ENCODE results near the gene COL21A1.

Gene COL21A1

GRCh38 chr6:56193846-56194245, 53.5 kb downstream of the COL21A1 start:
- Histone ChIP-seq H3K9ac (ENCODE audit: low read depth, low read length, poor library complexity) (no peak overlapping the region), H2BK5ac (ENCODE audit: low read length) (no peak overlapping the region), H4K8ac (ENCODE audit: low read depth, low read length) (no peak overlapping the region), H2AK5ac (ENCODE audit: low read depth, low read length) (no peak overlapping the region), H2BK120ac (ENCODE audit: low read depth, low read length) (no peak overlapping the region), H3K27me3 (ENCODE audit: control insufficient read depth in 3 of 3, insufficient read depth in 3 of 3, low read depth in 1 of 3, low read length in 3 of 3) (no peaks in the 10 kb centered on the region), H3K4me1 (ENCODE audit: control insufficient read depth in 2 of 2, insufficient read depth in 1 of 2, low read depth in 1 of 2, low read length in 2 of 2) (no peaks in the 10 kb centered on the region), H3K23ac (ENCODE audit: low read depth, low read length, poor library complexity) (no peak overlapping the region), H3K36me3 (replicated peaks in 1 of 2; ENCODE audit: control insufficient read depth in 2 of 2, insufficient read depth in 2 of 2, low read length in 2 of 2) (no peaks in the 10 kb centered on the region), H2AFZ (ENCODE audit: low read length) (no peak overlapping the region), H3K4me2 (ENCODE audit: insufficient read depth, low read length, poor library complexity, severe bottlenecking) (no peak overlapping the region), H3K18ac (ENCODE audit: low read length) (no peak overlapping the region), H3K9me3 (replicated peaks in 1 of 2; ENCODE audit: control insufficient read depth in 2 of 2, insufficient read depth in 1 of 2, low read depth in 1 of 2, low read length in 2 of 2) (no peaks in the 10 kb centered on the region), H3K14ac (ENCODE audit: low read length) (no peak overlapping the region), H3K27ac (replicated peaks; ENCODE audit: low read length) (no peak overlapping the region), H2BK15ac (ENCODE audit: low read length) (no peak overlapping the region), H2BK12ac (ENCODE audit: low read length) (no peak overlapping the region), H3K79me1 (ENCODE audit: low read depth, low read length) (no peaks in the 10 kb centered on the region), H3K4ac (ENCODE audit: low read length) (no peak overlapping the region), H3K4me3 (ENCODE audit: low read length in 2 of 2) (no peak overlapping the region), H4K91ac (ENCODE audit: low read depth, low read length, poor library complexity) (no peak overlapping the region)
- DNase-seq (ENCODE audit: low spot score): no peak
- WGBS, 2 donors (ENCODE audit: extremely low coverage in 2 of 2, insufficient read length in 2 of 2, insufficient replicate concordance in 1 of 2): no CpG with 5 or more reads among the region's 5 CpGs

- no peak for DNase-seq (ENCODE audit: low spot score)
- Histone ChIP-seq H4K91ac (ENCODE audit: low read depth, low read length, poor library complexity) (no peak overlapping the region), H2BK120ac (ENCODE audit: low read depth, low read length) (no peak overlapping the region), H3K36me3 (replicated peaks in 1 of 2; ENCODE audit: control insufficient read depth in 2 of 2, insufficient read depth in 2 of 2, low read length in 2 of 2) (no peaks in the 10 kb centered on the region), H2BK12ac (ENCODE audit: low read length) (no peak overlapping the region), H3K79me1 (ENCODE audit: low read depth, low read length) (no peaks in the 10 kb centered on the region), H3K9me3 (replicated peaks in 1 of 2; ENCODE audit: control insufficient read depth in 2 of 2, insufficient read depth in 1 of 2, low read depth in 1 of 2, low read length in 2 of 2) (no peaks in the 10 kb centered on the region), H3K4me3 (ENCODE audit: low read length in 2 of 2) (no peak overlapping the region), H3K14ac (ENCODE audit: low read length) (no peak overlapping the region), H3K23ac (ENCODE audit: low read depth, low read length, poor library complexity) (no peak overlapping the region), H2BK5ac (ENCODE audit: low read length) (no peak overlapping the region), H3K18ac (ENCODE audit: low read length) (peak overlapping the region; percentile 28), H2AFZ (ENCODE audit: low read length) (no peak overlapping the region), H3K4ac (ENCODE audit: low read length) (no peak overlapping the region), H3K4me1 (ENCODE audit: control insufficient read depth in 2 of 2, insufficient read depth in 1 of 2, low read depth in 1 of 2, low read length in 2 of 2) (no peaks in the 10 kb centered on the region), H3K27me3 (ENCODE audit: control insufficient read depth in 3 of 3, insufficient read depth in 3 of 3, low read depth in 1 of 3, low read length in 3 of 3) (no peaks in the 10 kb centered on the region), H3K27ac (replicated peaks; ENCODE audit: low read length) (no peak overlapping the region), H2BK15ac (ENCODE audit: low read length) (no peak overlapping the region), H3K9ac (ENCODE audit: low read depth, low read length, poor library complexity) (no peak overlapping the region), H4K8ac (ENCODE audit: low read depth, low read length) (no peak overlapping the region), H3K4me2 (ENCODE audit: insufficient read depth, low read length, poor library complexity, severe bottlenecking) (no peak overlapping the region), H2AK5ac (ENCODE audit: low read depth, low read length) (no peak overlapping the region)
- no CpG with 5 or more reads among the region's 9 CpGs for WGBS, 2 donors (ENCODE audit: extremely low coverage in 2 of 2, insufficient read length in 2 of 2, insufficient replicate concordance in 1 of 2)
Measured at GRCh38 chr6:56188429-56188828, 59.0 kb downstream of the COL21A1 start.

- no peaks in the 10 kb centered on the region for H3K27me3 ChIP-seq (ENCODE audit: control insufficient read depth in 3 of 3, insufficient read depth in 3 of 3, low read depth in 1 of 3, low read length in 3 of 3)
- H2BK120ac ChIP-seq (ENCODE audit: low read depth, low read length): no peak overlapping the region
- H4K91ac ChIP-seq (ENCODE audit: low read depth, low read length, poor library complexity): no peak overlapping the region
Measured at GRCh38 chr6:56187686-56188085, 59.7 kb downstream of the COL21A1 start.

GRCh38 chr6:56176741-56177140, 70.6 kb downstream of the COL21A1 start:
- H3K23ac ChIP-seq (ENCODE audit: low read depth, low read length, poor library complexity): no peak overlapping the region

More at GRCh38 chr6:56187686-56188085, 59.7 kb downstream of the COL21A1 start:
- no peak overlapping the region for H4K8ac ChIP-seq (ENCODE audit: low read depth, low read length)
- no peaks in the 10 kb centered on the region for H3K79me1 ChIP-seq (ENCODE audit: low read depth, low read length)
- no peaks in the 10 kb centered on the region for H3K9me3 ChIP-seq (replicated peaks in 1 of 2; ENCODE audit: control insufficient read depth in 2 of 2, insufficient read depth in 1 of 2, low read depth in 1 of 2, low read length in 2 of 2)
- no peak overlapping the region for H3K4ac ChIP-seq (ENCODE audit: low read length)
- no peak overlapping the region for H3K4me2 ChIP-seq (ENCODE audit: insufficient read depth, low read length, poor library complexity, severe bottlenecking)
- H3K36me3 ChIP-seq (replicated peaks in 1 of 2; ENCODE audit: control insufficient read depth in 2 of 2, insufficient read depth in 2 of 2, low read length in 2 of 2): no peaks in the 10 kb centered on the region
- no peaks in the 10 kb centered on the region for H3K4me1 ChIP-seq (ENCODE audit: control insufficient read depth in 2 of 2, insufficient read depth in 1 of 2, low read depth in 1 of 2, low read length in 2 of 2)
- H2BK15ac ChIP-seq (ENCODE audit: low read length): no peak overlapping the region
- H3K4me3 ChIP-seq (ENCODE audit: low read length in 2 of 2): no peak overlapping the region
- no peak for DNase-seq (ENCODE audit: low spot score)
- no peak overlapping the region for H3K18ac ChIP-seq (ENCODE audit: low read length)
- no peak overlapping the region for H2AK5ac ChIP-seq (ENCODE audit: low read depth, low read length)
- H3K27ac ChIP-seq (replicated peaks; ENCODE audit: low read length): no peak overlapping the region
- H3K23ac ChIP-seq (ENCODE audit: low read depth, low read length, poor library complexity): no peak overlapping the region
- H2BK5ac ChIP-seq (ENCODE audit: low read length): no peak overlapping the region
- no peak overlapping the region for H2BK12ac ChIP-seq (ENCODE audit: low read length)
- no peak overlapping the region for H3K9ac ChIP-seq (ENCODE audit: low read depth, low read length, poor library complexity)
- no peak overlapping the region for H3K14ac ChIP-seq (ENCODE audit: low read length)
- H2AFZ ChIP-seq (ENCODE audit: low read length): no peak overlapping the region

More at GRCh38 chr6:56176741-56177140, 70.6 kb downstream of the COL21A1 start:
- no peak overlapping the region for H2BK12ac ChIP-seq (ENCODE audit: low read length)
- no peak overlapping the region for H3K14ac ChIP-seq (ENCODE audit: low read length)
- no peak for DNase-seq (ENCODE audit: low spot score)
- H3K27ac ChIP-seq (replicated peaks; ENCODE audit: low read length): no peak overlapping the region
- no peak overlapping the region for H2BK15ac ChIP-seq (ENCODE audit: low read length)
- H3K79me1 ChIP-seq (ENCODE audit: low read depth, low read length): no peaks in the 10 kb centered on the region
- no peak overlapping the region for H3K4ac ChIP-seq (ENCODE audit: low read length)
- no peak overlapping the region for H4K91ac ChIP-seq (ENCODE audit: low read depth, low read length, poor library complexity)
- H2BK5ac ChIP-seq (ENCODE audit: low read length): no peak overlapping the region
- no peak overlapping the region for H3K9ac ChIP-seq (ENCODE audit: low read depth, low read length, poor library complexity)
- no peaks in the 10 kb centered on the region for H3K4me1 ChIP-seq (ENCODE audit: control insufficient read depth in 2 of 2, insufficient read depth in 1 of 2, low read depth in 1 of 2, low read length in 2 of 2)
- peaks cover 0 to 9% of the 10 kb centered on the region in 2 donors for H3K9me3 ChIP-seq (replicated peaks in 1 of 2; ENCODE audit: control insufficient read depth in 2 of 2, insufficient read depth in 1 of 2, low read depth in 1 of 2, low read length in 2 of 2)
- no peak overlapping the region for H4K8ac ChIP-seq (ENCODE audit: low read depth, low read length)
- no peaks in the 10 kb centered on the region for H3K27me3 ChIP-seq (ENCODE audit: control insufficient read depth in 3 of 3, insufficient read depth in 3 of 3, low read depth in 1 of 3, low read length in 3 of 3)
- no peak overlapping the region for H2BK120ac ChIP-seq (ENCODE audit: low read depth, low read length)
- no peak overlapping the region for H2AFZ ChIP-seq (ENCODE audit: low read length)
- no peak overlapping the region for H3K4me2 ChIP-seq (ENCODE audit: insufficient read depth, low read length, poor library complexity, severe bottlenecking)
- H3K18ac ChIP-seq (ENCODE audit: low read length): no peak overlapping the region
- H3K36me3 ChIP-seq (replicated peaks in 1 of 2; ENCODE audit: control insufficient read depth in 2 of 2, insufficient read depth in 2 of 2, low read length in 2 of 2): no peaks in the 10 kb centered on the region
- no peak overlapping the region for H3K4me3 ChIP-seq (ENCODE audit: low read length in 2 of 2)
- H2AK5ac ChIP-seq (ENCODE audit: low read depth, low read length): no peak overlapping the region
